ENCODE results near the gene FNDC5. TPM values are rescaled to one million over a fixed set of nuclear protein-coding genes. Genes with fewer than 3 reads are reported as not detected.

The FNDC5 gene
- total and polyA plus RNA-seq, 9 of the 15 experiments (the other 6 are each of a cell fraction or from before 2014, with no cell fraction given): 0.06 to 2.1 (median 0.22) TPM

DNA sequence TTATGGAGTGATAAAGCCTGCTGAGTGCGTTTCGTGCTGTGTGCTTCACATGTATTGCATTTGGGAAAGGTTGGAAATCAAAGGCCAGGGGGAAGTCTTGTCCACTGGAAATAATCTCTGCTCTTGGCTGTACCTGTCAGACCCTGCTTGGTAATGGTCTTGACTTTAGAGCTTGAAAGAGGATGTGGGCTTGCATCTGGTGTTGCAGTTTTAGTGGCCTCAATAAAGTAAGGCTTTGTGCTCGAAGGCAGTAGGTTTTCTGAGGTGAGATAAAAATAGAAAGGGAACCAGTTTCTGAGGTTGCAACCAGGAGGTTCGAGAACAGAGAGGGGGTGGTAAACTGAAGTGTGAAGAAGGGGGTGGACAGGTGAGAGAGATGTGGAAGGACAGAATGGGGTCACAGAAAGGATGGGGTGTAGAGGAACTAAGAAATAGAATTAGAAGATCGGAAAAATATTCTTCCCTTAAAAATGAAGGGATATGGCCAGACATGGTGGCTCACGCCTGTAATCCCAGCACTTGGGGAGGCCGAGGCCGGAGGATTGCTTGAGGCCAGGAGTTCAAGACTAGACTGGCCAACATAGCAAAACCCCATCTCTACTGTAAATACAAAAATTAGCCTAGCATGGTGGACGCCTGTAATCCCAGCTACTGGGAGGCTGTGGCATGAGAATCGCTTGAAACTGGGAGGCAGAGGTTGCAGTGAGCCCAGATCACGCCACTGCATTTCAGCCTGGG, 51.7 kb downstream of the FNDC5 start (continued):
- TF ChIP-seq, protein P1, sequence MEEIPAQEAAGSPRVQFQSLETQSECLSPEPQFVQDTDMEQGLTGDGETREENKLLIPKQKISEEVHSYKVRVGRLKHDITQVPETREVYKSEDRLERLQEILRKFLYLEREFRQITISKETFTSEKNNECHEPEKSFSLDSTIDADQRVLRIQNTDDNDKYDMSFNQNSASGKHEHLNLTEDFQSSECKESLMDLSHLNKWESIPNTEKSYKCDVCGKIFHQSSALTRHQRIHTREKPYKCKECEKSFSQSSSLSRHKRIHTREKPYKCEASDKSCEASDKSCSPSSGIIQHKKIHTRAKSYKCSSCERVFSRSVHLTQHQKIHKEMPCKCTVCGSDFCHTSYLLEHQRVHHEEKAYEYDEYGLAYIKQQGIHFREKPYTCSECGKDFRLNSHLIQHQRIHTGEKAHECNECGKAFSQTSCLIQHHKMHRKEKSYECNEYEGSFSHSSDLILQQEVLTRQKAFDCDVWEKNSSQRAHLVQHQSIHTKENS (CRISPR knock-in tag; IDR thresholded peaks at IDR 0.05): no peak
- no peak for TF ChIP-seq RFX7 (CRISPR knock-in tag; IDR thresholded peaks at IDR 0.05)
- peak; percentile 38; the same call in 1 of the 2 replicates for TF ChIP-seq MEF2A (IDR thresholded peaks at IDR 0.05; ENCODE audit: control insufficient read depth, low read depth, low read length)
- 0 out of 2 replicates have a peak, but pooled peaks have one; percentile 32 for TF ChIP-seq ELF4 (CRISPR knock-in tag; IDR thresholded peaks at IDR 0.05)
- TF ChIP-seq, protein P2, sequence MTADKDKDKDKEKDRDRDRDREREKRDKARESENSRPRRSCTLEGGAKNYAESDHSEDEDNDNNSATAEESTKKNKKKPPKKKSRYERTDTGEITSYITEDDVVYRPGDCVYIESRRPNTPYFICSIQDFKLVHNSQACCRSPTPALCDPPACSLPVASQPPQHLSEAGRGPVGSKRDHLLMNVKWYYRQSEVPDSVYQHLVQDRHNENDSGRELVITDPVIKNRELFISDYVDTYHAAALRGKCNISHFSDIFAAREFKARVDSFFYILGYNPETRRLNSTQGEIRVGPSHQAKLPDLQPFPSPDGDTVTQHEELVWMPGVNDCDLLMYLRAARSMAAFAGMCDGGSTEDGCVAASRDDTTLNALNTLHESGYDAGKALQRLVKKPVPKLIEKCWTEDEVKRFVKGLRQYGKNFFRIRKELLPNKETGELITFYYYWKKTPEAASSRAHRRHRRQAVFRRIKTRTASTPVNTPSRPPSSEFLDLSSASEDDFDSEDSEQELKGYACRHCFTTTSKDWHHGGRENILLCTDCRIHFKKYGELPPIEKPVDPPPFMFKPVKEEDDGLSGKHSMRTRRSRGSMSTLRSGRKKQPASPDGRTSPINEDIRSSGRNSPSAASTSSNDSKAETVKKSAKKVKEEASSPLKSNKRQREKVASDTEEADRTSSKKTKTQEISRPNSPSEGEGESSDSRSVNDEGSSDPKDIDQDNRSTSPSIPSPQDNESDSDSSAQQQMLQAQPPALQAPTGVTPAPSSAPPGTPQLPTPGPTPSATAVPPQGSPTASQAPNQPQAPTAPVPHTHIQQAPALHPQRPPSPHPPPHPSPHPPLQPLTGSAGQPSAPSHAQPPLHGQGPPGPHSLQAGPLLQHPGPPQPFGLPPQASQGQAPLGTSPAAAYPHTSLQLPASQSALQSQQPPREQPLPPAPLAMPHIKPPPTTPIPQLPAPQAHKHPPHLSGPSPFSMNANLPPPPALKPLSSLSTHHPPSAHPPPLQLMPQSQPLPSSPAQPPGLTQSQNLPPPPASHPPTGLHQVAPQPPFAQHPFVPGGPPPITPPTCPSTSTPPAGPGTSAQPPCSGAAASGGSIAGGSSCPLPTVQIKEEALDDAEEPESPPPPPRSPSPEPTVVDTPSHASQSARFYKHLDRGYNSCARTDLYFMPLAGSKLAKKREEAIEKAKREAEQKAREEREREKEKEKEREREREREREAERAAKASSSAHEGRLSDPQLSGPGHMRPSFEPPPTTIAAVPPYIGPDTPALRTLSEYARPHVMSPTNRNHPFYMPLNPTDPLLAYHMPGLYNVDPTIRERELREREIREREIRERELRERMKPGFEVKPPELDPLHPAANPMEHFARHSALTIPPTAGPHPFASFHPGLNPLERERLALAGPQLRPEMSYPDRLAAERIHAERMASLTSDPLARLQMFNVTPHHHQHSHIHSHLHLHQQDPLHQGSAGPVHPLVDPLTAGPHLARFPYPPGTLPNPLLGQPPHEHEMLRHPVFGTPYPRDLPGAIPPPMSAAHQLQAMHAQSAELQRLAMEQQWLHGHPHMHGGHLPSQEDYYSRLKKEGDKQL (CRISPR knock-in tag; IDR thresholded peaks at IDR 0.05; ENCODE audit: borderline replicate concordance): no peak
- TF ChIP-seq, protein P3, sequence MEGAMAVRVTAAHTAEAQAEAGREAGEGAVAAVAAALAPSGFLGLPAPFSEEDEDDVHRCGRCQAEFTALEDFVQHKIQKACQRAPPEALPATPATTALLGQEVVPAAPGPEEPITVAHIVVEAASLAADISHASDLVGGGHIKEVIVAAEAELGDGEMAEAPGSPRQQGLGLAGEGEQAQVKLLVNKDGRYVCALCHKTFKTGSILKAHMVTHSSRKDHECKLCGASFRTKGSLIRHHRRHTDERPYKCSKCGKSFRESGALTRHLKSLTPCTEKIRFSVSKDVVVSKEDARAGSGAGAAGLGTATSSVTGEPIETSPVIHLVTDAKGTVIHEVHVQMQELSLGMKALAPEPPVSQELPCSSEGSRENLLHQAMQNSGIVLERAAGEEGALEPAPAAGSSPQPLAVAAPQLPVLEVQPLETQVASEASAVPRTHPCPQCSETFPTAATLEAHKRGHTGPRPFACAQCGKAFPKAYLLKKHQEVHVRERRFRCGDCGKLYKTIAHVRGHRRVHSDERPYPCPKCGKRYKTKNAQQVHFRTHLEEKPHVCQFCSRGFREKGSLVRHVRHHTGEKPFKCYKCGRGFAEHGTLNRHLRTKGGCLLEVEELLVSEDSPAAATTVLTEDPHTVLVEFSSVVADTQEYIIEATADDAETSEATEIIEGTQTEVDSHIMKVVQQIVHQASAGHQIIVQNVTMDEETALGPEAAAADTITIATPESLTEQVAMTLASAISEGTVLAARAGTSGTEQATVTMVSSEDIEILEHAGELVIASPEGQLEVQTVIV (CRISPR knock-in tag; IDR thresholded peaks at IDR 0.05; ENCODE audit: borderline replicate concordance): no peak
- TF ChIP-seq OTX1 (CRISPR knock-in tag; IDR thresholded peaks at IDR 0.05): peak; percentile 26; the same call in 1 of the 2 replicates
- TF ChIP-seq, protein P4, sequence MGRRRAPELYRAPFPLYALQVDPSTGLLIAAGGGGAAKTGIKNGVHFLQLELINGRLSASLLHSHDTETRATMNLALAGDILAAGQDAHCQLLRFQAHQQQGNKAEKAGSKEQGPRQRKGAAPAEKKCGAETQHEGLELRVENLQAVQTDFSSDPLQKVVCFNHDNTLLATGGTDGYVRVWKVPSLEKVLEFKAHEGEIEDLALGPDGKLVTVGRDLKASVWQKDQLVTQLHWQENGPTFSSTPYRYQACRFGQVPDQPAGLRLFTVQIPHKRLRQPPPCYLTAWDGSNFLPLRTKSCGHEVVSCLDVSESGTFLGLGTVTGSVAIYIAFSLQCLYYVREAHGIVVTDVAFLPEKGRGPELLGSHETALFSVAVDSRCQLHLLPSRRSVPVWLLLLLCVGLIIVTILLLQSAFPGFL (CRISPR knock-in tag; IDR thresholded peaks at IDR 0.05): 0 out of 2 replicates have a peak, but pooled peaks have one; percentile 10
- 0 out of 4 replicates have a peak, but pooled peaks of 1 of the 2 experiments have one; percentile 44 for TF ChIP-seq FOXA3 (CRISPR knock-in tag; conservative IDR thresholded peaks at IDR 0.05 in 1 of 2, IDR thresholded peaks at IDR 0.05 in 1 of 2)
- TF ChIP-seq, protein P5, sequence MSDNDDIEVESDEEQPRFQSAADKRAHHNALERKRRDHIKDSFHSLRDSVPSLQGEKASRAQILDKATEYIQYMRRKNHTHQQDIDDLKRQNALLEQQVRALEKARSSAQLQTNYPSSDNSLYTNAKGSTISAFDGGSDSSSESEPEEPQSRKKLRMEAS (CRISPR knock-in tag; IDR thresholded peaks at IDR 0.05): peak; percentile 14; the same call in 1 of the 2 replicates

Measured in K562 (cell line).